ENCODE data around the gene MKNK1. TPM values are rescaled to one million over a fixed set of nuclear protein-coding genes. Genes with fewer than 3 reads are reported as not detected.

The MKNK1 gene
- total RNA-seq, 1 experiment from 2014 or later, result 12.9 TPM

DNA sequence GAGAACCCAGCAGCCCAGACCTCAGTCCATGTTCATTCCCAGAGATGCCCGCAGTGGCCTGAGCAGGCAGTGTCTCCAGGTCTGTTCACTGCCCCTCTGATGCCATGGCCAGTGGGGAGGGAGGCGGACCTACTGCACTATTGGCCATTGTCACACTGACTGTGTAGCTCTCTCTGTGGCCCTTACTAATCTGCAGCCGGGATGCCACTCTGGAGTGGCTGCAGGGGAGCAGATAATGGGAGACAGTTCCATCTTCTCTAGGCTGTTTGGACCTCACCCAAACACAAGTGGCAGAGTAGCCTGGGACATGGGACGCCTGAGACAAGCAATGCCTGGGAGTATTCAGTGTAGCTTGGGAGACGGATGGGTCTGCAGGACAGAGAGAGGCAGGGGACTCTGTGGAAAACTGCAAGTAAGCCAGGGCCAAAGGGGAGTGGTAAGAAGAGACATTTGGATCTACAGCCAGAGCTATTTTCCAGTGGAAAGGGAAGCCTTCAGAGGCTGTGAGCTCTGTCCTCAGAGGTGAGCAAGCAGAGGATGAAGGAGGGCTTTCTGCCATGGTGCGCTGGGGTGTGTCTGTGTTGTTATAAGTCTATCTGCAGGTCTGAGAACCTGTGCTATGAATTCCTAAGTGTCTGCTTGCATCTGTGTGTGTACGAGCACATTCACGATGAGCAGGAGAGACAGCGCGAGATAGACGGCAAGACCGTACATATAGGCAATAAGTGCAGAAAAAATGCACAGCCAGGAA is 87.7 kb downstream of the MKNK1 start:
- Histone ChIP-seq H3K14ac (ENCODE audit: insufficient read depth, low read length) (no peak overlapping the region), H4K5ac (ENCODE audit: insufficient read length, low read depth, low read length) (no peak overlapping the region), H4K91ac (ENCODE audit: insufficient read length, low read depth, low read length) (no peak overlapping the region), H3K18ac (ENCODE audit: insufficient read length, low read depth, low read length) (no peak overlapping the region), H3K79me2 (ENCODE audit: insufficient read depth, low read length) (no peaks in the 10 kb centered on the region), H3K27ac (ENCODE audit: insufficient read length, low read depth, low read length) (no peak overlapping the region), H3K4me1 (ENCODE audit: insufficient read depth, low read length) (peaks cover 13% of the 10 kb centered on the region; the same call in 1 of the 2 replicates), H3K56ac (ENCODE audit: insufficient read length, low read depth, low read length) (no peak overlapping the region), H3K4me2 (ENCODE audit: insufficient read depth, insufficient read length, low read length) (peak overlapping the region; percentile 23), H2BK12ac (ENCODE audit: insufficient read length, low read depth, low read length) (no peak overlapping the region), H2AFZ (ENCODE audit: low read length) (no peak overlapping the region), H2BK5ac (ENCODE audit: insufficient read length, low read length) (no peak overlapping the region), H2AK5ac (ENCODE audit: insufficient read length, low read length) (no peak overlapping the region), H3K4ac (ENCODE audit: low read depth, low read length) (no peak overlapping the region), H2BK120ac (ENCODE audit: low read depth, low read length, poor library complexity, severe bottlenecking) (no peak overlapping the region), H3K79me1 (ENCODE audit: insufficient read depth, low read depth, low read length, poor library complexity, severe bottlenecking) (no peaks in the 10 kb centered on the region), H2BK15ac (ENCODE audit: low read depth, low read length) (no peak overlapping the region), H3K9me3 (ENCODE audit: control insufficient read depth, low read depth, low read length) (no peaks in the 10 kb centered on the region), H3K23me2 (ENCODE audit: insufficient read length, low read depth, low read length, poor library complexity, severe bottlenecking) (no peaks in the 10 kb centered on the region), H4K20me1 (ENCODE audit: control insufficient read depth, insufficient read depth, insufficient read length) (no peaks in the 10 kb centered on the region), H3K9ac (ENCODE audit: extremely low read depth, insufficient read length, low read length) (no peak overlapping the region), H3T11ph (ENCODE audit: low read length) (no peak overlapping the region), H3K23ac (ENCODE audit: insufficient read length, low read depth, low read length) (no peak overlapping the region), H3K27me3 (ENCODE audit: insufficient read depth, low read length) (no peaks in the 10 kb centered on the region), H4K8ac (replicated peaks; ENCODE audit: insufficient read length, low read depth, low read length) (no peak overlapping the region), H2BK20ac (ENCODE audit: low read depth, low read length, poor library complexity, severe bottlenecking) (no peak overlapping the region)
- WGBS (ENCODE audit: extremely low coverage, insufficient read length, low lambda C conversion rate), result no CpG with 5 or more reads among the region's 12 CpGs
- Mint-ChIP-seq H3K4me3 (peak overlapping the region; percentile 27 to 56; a peak in 4 of 5 replicates), H3K4me1 (peaks cover 66 to 81% of the 10 kb centered on the region in 2 experiments), H3K27me3 (ENCODE audit: low read depth) (peaks cover 56% of the 10 kb centered on the region), H3K9me3 (no peaks in the 10 kb centered on the region; a peak in 1 of 5 replicates), H3K36me3 (ENCODE audit: insufficient read depth in 1 of 3, low read depth in 3 of 3) (no peaks in the 10 kb centered on the region), H3K27ac (peak overlapping the region in 2 of 3 experiments; percentile 21 to 29; a peak in 1 of 7 replicates)
- DNase-seq, result no peak
- TF ChIP-seq, protein P1, sequence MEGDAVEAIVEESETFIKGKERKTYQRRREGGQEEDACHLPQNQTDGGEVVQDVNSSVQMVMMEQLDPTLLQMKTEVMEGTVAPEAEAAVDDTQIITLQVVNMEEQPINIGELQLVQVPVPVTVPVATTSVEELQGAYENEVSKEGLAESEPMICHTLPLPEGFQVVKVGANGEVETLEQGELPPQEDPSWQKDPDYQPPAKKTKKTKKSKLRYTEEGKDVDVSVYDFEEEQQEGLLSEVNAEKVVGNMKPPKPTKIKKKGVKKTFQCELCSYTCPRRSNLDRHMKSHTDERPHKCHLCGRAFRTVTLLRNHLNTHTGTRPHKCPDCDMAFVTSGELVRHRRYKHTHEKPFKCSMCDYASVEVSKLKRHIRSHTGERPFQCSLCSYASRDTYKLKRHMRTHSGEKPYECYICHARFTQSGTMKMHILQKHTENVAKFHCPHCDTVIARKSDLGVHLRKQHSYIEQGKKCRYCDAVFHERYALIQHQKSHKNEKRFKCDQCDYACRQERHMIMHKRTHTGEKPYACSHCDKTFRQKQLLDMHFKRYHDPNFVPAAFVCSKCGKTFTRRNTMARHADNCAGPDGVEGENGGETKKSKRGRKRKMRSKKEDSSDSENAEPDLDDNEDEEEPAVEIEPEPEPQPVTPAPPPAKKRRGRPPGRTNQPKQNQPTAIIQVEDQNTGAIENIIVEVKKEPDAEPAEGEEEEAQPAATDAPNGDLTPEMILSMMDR (conservative IDR thresholded peaks at IDR 0.05), result no peak

All from H9 (cell line).